Myocyte (in vitro differentiated cells): Measurements from ENCODE around the gene TPP1. TPM values are rescaled to one million over a fixed set of nuclear protein-coding genes. Genes with fewer than 3 reads are reported as not detected.

Source experiments
- DNase-seq: peaks from one replicate; pipeline ENCODE4 v3.0.0-alpha.2; 2012; ENCODE audit warnings: low read depth
- polyA plus RNA-seq: library from polyadenylated mRNA; unstranded; fragments of >200 nt; gene quantifications from one replicate; pipeline ENCODE4 v1.2.1, GENCODE V29; 2012; ENCODE audit warnings: missing spikeins
- total RNA-seq: library from RNA; depleted of rRNA; stranded (reverse); fragments of >200 nt; gene quantifications from 2 replicates; pipeline ENCODE4 v1.2.3, GENCODE V29; 2014

Gene TPP1
- 55.4 and 60.0 TPM in 2 replicates for total RNA-seq
- polyA plus RNA-seq: 111 TPM

- DNase-seq: peak; percentile 97
Measured at GRCh38 chr11:6619004-6619745, at the start of gene TPP1. TPP1 (minus strand) TSS chr11:6619422; CDS start chr11:6619400, 22 bp downstream.

DNA sequence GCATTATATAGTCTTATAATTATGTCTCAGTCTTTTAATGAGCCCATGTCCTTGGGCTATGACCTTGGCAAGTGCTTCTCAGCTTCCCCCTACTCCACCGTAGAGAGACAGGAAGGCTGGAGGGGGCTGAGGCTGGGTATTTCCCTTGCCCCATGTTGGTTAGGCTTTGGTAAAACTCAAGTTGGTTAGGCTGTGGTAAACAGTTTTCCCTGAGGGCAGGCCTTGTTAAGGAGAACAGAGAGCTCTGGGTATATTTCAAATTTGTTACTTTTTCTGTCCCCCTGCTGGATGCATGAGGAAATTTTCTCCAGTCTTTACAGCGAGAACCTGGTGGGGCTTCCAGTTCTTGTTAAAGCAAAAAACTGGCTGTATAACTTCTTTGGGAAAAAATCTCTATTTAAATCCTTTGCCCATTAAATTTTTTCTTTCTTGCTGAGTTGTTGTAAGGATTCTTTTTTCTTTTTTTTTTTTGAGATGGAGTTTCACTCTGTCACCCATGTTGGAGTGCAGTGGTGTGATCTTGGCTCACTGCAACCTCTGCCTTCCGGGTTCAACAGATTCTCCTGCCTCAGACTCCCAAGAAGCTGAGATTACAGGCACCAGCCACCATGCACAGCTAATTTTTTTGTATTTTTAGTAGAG, 48.6 kb upstream of the TPP1 start:
- no peak for DNase-seq

DNA sequence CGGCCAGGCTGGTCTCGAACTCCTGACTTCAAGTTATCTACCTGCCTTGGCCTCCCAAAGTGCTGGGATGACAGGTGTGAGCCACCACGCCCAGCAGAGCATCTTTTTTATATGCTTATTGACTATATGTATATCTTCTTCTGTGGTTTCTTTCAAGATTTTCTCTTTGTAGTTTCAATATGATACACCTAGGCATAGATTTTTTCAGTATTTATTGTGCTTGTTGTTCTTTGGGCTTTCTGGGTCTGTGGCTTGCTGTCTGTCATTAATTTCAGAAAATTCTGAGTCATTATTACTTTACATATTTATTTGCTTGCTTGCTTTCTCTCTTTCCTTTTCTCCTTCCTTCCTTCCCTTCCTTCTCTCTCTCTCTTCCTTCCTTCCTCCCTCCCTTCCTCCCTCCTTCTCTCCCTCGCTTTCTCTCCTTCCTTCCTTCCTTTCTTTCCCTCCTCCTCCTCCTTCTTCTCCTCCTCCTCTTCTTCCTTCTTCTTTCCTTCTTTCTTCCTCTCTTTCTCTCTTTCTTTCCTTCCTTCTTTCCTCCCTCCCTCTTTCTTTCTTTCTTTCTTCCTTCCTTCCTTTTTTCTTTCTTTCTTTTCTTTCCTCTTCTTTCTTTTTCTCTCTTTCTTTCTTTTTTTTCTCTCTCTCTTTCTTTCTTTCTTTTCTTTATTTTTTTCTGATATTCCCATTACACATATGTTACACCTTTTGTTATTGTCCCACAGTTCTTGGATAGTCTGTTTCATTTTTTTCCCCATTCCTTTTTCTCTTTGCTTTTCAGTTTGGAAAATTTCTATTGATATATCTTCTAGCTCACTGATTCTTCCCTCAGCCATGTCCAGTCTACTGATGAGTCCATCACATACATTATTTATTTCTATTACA, 47.3 kb upstream of the TPP1 start:
- DNase-seq: no peak

DNA sequence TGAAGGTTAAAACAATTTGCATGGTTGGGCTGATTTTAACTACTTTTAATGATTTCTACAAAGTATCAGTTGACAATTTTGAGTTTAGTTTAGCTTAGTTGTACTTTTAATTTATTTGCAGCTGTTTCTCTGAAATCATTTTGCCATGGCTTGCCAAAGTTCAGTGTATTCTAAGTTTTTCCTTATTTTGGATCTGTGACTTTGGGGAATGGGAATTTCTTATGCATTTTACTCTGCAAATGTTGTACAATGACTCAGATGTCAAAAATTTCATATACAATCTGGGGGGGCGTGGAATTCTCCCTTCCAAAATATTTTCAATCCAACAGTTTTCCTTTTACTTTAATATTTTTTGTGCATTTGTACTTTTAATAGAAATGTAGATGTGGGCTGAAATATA, 45.3 kb upstream of the TPP1 start:
- peak; percentile 13 for DNase-seq

DNA sequence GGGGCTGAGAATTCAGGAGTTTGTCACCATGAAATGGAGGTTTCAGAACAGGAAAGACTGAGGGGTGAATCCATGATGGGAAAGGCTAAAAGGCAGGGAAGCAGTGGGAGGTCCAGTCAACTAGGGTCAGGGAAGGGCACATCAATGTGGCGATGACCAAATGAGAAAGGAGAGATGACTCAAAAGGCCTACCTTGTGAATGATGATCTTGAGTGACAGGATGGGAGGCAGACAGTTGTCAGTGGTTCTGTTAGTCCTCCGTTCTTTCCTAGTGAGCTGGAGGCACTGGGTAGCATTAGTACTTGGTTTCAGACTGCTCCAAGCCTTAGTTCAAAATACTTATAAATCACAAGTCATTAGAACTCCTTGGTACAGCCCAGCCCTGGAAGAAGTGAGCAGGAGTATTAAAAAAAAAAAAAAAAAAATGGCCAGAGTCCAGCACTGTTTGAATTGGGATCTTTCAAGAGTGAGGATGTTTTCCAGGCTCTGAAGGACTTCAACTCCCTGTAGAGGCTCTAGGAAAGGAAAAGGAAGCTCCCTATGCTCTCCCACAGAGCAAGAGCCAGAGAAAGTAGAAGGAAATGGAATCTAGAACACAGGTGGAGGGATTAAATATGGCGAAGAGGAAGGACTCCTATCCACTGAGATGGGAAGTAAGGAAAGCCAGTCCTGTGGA, 44.7 kb upstream of the TPP1 start:
- DNase-seq: peak; percentile 10

DNA sequence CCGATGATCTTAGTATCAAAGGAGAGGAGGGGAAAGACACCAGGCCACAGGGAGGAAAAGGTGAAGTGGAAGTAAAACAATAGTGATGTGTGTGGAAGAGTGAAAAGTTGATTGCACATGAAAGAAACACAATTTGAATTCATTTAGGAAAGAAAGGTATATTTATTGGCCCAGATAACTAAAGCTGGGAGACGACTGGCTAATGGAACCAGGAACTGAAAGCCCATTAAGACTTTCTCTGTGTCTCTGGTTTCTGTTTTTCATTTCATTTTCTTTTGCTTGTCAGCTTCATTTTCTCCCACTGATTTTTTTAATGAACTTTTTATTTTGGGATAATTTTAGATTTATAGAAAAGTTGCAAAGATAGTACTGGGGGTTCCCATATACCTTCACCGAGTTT, 41.5 kb upstream of the TPP1 start:
- no peak for DNase-seq

- no peak for DNase-seq
Measured at GRCh38 chr11:6658647-6659046, 39.4 kb upstream of the TPP1 start.

GRCh38 chr11:6657346-6657745, 38.1 kb upstream of the TPP1 start:
- no peak for DNase-seq

DNA sequence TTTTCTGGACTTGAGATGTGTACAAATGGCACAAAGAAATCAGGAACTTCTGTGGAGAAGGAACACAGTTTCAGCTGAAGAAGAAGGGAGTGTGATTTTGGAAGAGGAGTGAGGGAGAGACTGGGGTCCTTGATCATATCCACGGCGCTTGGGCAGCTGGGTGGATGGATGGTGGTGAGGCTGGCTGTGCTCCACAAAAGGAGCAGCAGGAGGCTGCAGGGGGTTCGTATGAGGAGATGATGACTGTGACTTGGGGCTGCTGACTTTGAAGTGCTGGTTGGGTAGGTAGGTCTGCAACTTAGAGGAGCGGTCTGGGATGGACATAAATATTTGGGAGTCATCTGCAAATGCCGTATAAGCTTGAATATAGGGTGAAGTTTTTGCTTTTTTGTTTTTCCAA, 37.7 kb upstream of the TPP1 start:
- DNase-seq: no peak

GRCh38 chr11:6656584-6656915, 37.3 kb upstream of the TPP1 start:
- no peak for DNase-seq

- DNase-seq: no peak
Measured at GRCh38 chr11:6655790-6656583, 36.8 kb upstream of the TPP1 start, which contains the start of gene DCHS1. DCHS1 (minus strand) TSS chr11:6655809; CDS start chr11:6641613, 14,196 bp downstream.

DNA sequence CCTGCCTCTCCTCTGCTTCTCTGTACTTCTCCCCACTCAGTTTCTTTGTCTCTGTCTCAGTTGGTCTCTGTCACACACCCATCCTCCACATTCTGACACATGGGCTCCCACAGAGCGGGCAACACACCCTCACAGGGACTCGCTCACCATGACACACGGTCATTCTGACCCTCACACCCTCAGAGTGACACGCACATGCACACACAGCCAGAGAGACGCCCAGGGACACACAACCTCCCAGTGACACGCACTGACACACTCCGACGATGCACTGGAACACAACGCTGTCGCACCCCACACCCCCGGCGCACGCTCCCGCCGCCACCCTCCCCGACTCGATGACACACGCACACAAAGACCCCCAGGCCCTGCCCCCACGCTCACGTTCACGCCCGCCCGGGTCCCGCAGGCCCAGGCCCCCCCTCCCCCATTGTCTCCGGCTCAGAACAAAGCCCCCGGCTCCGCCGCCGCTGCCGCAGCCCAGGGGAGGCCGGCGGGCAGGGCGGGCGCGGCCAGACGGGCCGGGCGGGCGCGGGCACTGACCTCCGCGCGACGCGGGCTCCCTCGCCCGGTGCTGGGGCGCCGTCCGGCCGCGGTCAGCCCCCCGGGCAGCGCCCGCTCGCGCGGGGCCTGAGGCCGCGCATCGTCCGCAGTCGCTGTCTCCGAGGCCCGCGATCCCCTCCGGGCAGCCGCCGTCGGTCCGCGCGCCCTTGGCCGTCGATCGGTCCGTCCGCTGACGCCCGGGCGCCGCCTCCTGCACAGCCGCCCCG, 36.0 kb upstream of the TPP1 start:
- no peak for DNase-seq

DNA sequence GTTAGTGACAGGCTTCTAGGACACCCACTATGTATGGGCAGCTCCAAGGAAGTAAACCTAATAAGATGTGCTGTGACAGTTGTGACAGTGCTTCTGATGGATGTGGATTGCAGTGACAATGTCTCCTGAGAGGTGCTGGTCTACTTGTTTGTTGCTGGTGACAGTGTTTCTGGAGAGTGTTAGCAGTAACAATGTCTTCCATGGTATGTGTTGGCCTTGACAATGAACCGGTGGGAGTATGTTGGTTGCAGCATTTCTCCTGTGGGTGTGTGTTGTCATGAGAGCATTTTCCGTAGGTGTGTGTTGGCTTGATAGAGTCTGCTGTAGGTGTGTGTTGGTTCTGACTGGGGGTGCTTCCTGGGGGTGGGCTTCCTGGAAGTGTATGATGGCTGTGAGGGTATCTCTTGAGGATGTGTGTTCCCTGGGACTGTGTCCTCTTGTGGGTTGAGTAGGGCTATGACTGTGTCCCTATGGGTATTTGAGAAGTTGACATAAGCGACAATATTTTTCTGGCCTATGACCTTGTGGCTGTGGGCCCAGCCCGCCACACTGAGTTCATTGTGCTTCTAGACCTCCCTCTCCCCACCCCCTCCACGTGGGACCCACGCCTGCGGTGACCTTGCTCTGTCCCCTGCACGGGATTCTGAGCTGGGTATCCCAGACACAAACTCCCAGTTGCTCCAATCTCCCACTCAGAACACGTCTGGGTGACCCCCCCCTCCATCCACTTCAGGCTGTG, 35.2 kb upstream of the TPP1 start:
- no peak for DNase-seq

DNA sequence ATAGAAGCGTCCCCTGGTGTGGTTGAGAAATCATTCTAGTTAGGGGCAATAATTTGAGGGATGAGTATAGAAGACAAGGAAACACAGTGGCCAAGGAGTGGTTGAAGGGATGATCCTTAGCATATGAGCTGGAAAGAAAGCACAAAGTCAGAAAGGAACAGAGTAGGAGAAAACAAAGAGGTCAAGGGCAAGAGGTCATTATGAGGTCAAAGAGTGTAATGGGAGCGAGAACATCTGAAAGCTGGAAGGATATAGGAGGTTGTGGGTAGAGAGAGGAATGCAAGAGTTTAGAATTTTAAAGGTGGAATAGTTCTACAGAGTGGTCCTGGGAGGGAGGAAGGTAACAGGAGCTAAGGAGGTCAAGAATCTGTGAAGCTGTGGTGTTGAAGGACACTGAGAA, 34.4 kb upstream of the TPP1 start:
- no peak for DNase-seq

DNA sequence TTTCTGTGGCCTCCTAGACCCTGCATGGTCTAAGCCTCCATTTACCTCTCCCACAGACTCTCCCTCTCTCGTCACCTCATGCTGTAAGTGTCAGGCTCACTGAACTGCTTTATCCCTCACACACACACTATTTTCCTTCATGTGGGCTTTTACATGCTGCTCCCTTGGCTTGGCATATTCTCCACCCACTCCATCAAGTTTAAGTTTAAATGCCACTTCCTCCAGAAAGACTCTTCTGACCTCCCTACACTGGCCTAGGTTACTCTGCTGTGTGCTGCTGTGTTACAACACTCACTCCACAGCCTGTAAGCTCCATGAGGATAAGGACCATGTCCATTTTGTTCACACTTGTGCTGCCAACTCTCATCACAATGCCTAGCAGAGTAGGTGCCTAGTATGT, 33.9 kb upstream of the TPP1 start:
- DNase-seq: no peak

GRCh38 chr11:6652182-6652581, 33.0 kb upstream of the TPP1 start:
- DNase-seq: no peak

DNA sequence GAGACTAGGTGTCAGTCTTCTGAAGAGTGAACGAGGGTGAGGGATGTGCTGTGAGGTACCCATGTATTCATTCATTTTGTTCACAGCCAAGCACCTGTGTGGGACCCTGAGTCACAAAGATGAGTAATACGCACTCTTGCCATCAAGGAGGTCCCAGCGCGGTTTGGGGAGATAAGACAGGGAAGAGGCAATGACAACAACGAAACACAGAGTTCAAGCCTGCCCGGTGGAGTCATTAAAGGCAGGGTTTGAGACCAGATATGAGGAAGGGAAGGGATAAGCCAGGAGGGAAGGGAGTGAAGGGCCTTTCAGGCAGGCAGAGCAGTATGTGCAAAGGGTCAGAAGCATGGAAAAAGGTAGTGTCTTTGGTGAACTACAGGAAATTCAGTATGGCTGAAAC, 31.8 kb upstream of the TPP1 start:
- DNase-seq: no peak

- no peak for DNase-seq
Measured at GRCh38 chr11:6650104-6650503, 30.9 kb upstream of the TPP1 start.

GRCh38 chr11:6648501-6648900, 29.3 kb upstream of the TPP1 start:
- no peak for DNase-seq
